ENCODE measurements around the gene SMIM32.

GRCh38 chr5:136157514-136157913 is 35.4 kb downstream of the SMIM32 start:
- TF ChIP-seq, protein P1, sequence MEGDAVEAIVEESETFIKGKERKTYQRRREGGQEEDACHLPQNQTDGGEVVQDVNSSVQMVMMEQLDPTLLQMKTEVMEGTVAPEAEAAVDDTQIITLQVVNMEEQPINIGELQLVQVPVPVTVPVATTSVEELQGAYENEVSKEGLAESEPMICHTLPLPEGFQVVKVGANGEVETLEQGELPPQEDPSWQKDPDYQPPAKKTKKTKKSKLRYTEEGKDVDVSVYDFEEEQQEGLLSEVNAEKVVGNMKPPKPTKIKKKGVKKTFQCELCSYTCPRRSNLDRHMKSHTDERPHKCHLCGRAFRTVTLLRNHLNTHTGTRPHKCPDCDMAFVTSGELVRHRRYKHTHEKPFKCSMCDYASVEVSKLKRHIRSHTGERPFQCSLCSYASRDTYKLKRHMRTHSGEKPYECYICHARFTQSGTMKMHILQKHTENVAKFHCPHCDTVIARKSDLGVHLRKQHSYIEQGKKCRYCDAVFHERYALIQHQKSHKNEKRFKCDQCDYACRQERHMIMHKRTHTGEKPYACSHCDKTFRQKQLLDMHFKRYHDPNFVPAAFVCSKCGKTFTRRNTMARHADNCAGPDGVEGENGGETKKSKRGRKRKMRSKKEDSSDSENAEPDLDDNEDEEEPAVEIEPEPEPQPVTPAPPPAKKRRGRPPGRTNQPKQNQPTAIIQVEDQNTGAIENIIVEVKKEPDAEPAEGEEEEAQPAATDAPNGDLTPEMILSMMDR (IDR thresholded peaks at IDR 0.05): no peak
- no peak for TF ChIP-seq POLR2A (IDR thresholded peaks at IDR 0.05)

Measured in right lobe of liver (tissue), 4 donors.